Choroid plexus epithelial cell (primary cell): ENCODE measurements around the gene CDC42BPA.
A peak's percentile ranks its signal among the peaks of the same experiment; 100 is the strongest.
"Not testable (repeated sequence)": the region's sequence is repeated elsewhere in the genome, so short reads cannot be mapped to it uniquely, and the experiment has no call there.

Source experiments
- DNase-seq: peaks from one replicate; pipeline ENCODE4 v3.0.0-alpha.2; 2010; ENCODE audit warnings: low read depth
- H3K4me3 ChIP-seq: 2 replicates; pipeline ENCODE4 v1.5.1; 2011; ENCODE audit warnings: low read depth, mild to moderate bottlenecking, control low read depth, low read length, moderate library complexity
- TF ChIP-seq, protein P1 (sequence below): conservative IDR thresholded peaks from 2 replicates; pipeline ENCODE4 v1.5.1; 2011; ENCODE audit warnings: low read depth, mild to moderate bottlenecking, control low read depth, inconsistent platforms, low read length, moderate library complexity

CDC42BPA gene

DNA sequence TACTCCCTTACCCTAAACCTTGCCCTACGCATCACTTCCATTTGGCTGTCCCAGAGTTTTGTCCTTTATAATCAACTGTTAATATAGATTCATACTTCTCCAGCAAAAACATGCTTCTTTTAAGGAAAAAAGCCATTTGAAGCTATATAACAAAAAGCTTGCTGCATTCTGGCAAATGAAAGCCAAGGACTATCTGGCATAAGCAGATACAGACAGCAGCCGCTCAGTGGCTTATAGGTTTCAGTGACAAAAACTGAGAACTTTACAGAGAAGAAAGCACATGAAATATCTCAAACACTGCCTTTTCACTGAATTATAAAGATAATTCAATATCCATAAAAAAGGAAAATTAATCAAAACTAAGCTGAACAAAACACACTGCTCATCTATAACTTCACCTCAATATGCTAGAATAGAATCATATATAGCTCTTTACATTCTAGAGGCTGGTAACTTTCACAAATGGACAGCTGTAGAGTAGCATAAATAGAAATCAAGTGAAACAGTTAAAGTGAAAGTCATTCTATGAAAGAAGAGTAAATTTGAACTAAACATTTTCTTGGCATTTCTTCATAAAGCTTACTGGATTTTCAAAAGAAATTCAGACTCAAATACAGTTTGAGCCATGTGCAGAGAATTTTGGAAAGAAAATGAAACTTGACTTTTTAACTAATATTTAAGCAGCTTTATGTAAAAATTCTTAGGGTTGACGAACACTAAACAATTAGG lies 19.6 kb downstream of the CDC42BPA start:
- H3K4me3 ChIP-seq: peak overlapping the region; percentile 4
- TF ChIP-seq, protein P1, sequence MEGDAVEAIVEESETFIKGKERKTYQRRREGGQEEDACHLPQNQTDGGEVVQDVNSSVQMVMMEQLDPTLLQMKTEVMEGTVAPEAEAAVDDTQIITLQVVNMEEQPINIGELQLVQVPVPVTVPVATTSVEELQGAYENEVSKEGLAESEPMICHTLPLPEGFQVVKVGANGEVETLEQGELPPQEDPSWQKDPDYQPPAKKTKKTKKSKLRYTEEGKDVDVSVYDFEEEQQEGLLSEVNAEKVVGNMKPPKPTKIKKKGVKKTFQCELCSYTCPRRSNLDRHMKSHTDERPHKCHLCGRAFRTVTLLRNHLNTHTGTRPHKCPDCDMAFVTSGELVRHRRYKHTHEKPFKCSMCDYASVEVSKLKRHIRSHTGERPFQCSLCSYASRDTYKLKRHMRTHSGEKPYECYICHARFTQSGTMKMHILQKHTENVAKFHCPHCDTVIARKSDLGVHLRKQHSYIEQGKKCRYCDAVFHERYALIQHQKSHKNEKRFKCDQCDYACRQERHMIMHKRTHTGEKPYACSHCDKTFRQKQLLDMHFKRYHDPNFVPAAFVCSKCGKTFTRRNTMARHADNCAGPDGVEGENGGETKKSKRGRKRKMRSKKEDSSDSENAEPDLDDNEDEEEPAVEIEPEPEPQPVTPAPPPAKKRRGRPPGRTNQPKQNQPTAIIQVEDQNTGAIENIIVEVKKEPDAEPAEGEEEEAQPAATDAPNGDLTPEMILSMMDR: no peak
- DNase-seq: no peak

DNA sequence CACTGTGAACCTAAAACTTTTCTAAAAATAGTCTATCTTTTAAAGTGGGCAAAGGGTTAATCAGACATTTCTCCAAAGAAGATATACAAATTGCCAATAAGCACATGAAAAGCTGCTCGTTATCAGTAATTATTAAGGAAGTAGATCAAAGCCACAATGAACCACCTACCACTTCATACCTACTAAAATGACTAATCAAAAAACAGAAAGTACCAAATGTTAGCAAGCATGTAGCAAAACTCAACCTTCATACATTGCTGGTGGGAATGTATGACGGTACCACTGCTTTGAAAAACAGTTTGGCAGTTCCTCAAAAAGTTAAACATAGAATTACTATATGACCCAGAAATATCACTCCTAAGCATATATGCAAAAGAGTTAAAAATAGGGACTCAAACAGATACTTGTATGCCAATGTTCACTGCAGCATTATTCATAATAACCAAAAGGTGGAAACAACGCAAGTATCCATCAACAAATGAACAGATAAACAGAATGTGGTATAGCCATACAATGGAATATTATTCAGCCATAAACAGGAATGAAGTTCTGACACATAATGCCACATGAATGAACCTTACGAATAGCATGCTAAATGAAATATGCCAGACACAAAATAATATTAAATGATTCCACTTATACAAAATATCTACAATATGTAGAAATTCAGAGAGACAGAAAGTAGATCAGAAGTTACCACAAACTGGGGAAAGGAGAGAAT lies 21.1 kb downstream of the CDC42BPA start:
- no peak overlapping the region for H3K4me3 ChIP-seq
- TF ChIP-seq, protein P1: no peak
- no peak for DNase-seq

DNA sequence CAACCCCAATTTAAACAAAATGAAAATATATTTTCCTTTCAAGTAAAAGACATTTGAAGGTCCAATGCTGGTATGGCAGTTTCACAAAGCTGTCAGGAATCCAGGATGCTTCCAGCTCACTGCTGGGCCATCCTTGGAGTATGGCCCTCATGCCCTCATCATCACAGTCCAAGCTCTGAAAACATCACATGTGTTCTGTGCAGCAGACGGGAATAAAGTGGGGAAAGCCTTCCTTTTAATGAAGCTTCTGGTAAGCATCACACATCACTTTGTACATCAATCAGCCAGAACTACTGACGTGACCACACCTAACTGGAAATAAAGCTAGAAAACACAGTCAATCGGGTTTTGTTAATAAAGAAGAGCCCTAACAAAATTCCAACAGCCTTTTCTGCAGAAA lies 22.7 kb downstream of the CDC42BPA start:
- H3K4me3 ChIP-seq: no peak overlapping the region

DNA sequence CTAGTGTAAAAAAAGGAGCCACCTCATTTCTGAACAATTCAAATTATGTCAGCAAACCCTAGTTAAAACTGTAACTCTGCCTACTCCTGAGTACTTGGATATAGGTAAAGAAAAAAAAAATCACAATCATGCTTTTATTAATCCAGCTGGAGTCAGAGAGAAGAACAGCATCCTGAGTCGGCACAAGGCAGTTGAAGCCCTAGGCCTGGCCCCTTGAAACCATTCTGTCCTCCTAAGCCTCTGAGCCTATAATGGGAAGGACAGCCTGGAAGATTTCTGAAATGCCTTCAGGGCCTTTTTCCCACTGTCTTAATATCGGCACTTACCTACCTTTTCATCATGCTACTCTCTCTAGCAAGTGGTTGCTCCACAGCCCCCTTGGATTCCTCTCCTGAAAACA lies 32.5 kb downstream of the CDC42BPA start:
- TF ChIP-seq, protein P1: no peak
- H3K4me3 ChIP-seq: no peak overlapping the region
- no peak for DNase-seq

More for the DNA sequence above, 22.7 kb downstream of the CDC42BPA start:
- TF ChIP-seq, protein P1: no peak
- DNase-seq: no peak

DNA sequence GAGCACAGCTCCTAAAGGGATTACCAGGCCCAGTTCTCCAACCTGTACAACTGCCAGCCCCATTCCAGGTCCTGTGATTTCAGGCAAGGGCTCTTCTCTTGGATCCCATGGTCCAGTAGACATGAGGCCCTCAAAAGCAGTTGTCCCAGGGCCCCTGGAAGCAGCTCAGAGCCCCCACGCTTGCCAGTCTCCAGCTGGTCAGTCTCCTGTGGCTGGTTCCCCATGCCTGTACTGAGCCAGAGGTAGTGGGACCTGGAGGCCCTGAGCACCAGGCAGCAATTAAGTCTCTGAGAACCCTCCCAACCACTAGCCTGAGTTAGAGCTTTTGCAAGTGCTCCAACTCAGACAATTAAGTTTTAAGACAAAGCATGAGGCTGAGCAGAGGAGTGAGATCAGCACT lies 36.9 kb downstream of the CDC42BPA start:
- DNase-seq: no peak
- H3K4me3 ChIP-seq: no peak overlapping the region
- TF ChIP-seq, protein P1: no peak

DNA sequence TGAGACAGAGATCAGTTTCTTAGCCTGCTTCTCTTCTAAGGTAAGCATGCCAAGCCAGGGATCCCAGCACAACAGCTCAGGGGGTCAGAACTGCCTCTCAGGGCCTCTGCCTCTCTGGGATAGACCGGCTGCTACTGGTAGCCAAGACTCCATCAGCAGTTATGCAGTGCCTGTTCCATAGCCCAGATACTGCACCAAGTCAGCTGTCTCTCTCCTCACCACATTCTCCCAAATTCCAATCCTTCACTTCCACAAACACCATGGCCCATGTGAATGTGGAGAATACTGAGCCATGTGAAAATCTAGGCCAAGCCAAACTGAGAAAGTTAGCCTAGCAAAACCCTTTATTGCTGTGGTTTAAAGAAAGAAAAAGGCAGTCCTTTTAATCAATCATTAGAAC lies 37.5 kb downstream of the CDC42BPA start:
- TF ChIP-seq, protein P1: no peak
- H3K4me3 ChIP-seq: no peak overlapping the region
- no peak for DNase-seq

DNA sequence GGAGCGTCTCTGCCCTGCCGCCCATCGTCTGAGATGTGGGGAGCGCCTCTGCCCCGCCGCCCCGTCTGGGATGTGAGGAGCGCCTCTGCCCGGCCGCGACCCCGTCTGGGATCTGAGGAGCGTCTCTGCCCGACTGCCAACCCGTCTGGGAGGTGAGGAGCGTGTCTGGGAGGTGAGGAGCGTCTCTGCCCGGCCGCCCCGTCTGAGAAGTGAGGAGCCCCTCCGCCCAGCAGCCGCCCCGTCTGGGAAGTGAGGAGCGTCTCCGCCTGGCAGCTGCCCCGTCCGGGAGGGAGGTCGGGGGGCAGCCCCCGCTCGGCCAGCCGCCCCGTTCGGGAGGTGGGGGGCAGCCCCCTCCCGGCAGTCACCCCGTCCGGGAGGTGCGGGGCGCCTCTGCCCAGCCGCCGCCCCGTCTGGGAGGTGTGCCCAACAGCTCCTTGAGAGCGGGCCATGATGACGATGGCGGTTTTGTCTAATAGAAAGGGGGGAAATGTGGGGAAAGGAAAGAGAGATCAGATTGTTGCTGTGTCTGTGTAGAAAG lies 42.1 kb downstream of the CDC42BPA start:
- DNase-seq, H3K4me3 ChIP-seq: not testable (repeated sequence)
